Upper lobe of right lung (tissue), 1 donor: Measurements from ENCODE around the gene MYCT1. TPM values are rescaled to one million over a fixed set of nuclear protein-coding genes. Genes with fewer than 3 reads are reported as not detected.

ENCODE experiments used
- ATAC-seq: fragments of 200-7000 bp; cut with Tn5 transposase; one replicate; pipeline ENCODE4 v1.9.1; 2020; ENCODE audit warnings: mild to moderate bottlenecking, moderate library complexity
- DNase-seq: peaks from one replicate; pipeline ENCODE4 v3.0.0-alpha.2; 2020
- H3K27ac ChIP-seq: fragments of 200-600 bp; one replicate; pipeline ENCODE4 v1.8.0; 2022
- H3K27me3 ChIP-seq: fragments of 200-600 bp; one replicate; pipeline ENCODE4 v1.8.0; 2022; ENCODE audit warnings: mild to moderate bottlenecking
- H3K36me3 ChIP-seq: fragments of 200-600 bp; one replicate; pipeline ENCODE4 v1.8.0; 2022
- H3K4me1 ChIP-seq: fragments of 200-600 bp; one replicate; pipeline ENCODE4 v1.8.0; 2022
- H3K4me3 ChIP-seq: fragments of 200-600 bp; one replicate; pipeline ENCODE4 v1.8.0; 2022; ENCODE audit warnings: mild to moderate bottlenecking
- H3K9me3 ChIP-seq: fragments of 200-600 bp; one replicate; pipeline ENCODE4 v1.8.0; 2022
- intact Hi-C: fragments of 100-400 bp; cut with DNase I; formaldehyde crosslinking; loops from one replicate; pipeline ENCODE4 v1.11.0; 2022
- total RNA-seq: library from RNA; stranded (reverse); fragmentation: NEBNext Ultra II Directional; extraction: Animal tissue kit (Norgen Biotek cat#: 25700); gene quantifications from one replicate; pipeline ENCODE4 v1.2.1, GENCODE V29; 2021
- TF ChIP-seq, protein P1 (sequence below): fragments of 200-600 bp; IDR thresholded peaks from one replicate; pipeline ENCODE4 v1.8.0; 2022; ENCODE audit warnings: antibody characterized with exemption
- donor health status: DM: no; HTN: yes; CAD: no; lungs with severe emphysema.

The MYCT1 gene
- total RNA-seq, 1 donor from 2014 or later, result 23.5 TPM

DNA sequence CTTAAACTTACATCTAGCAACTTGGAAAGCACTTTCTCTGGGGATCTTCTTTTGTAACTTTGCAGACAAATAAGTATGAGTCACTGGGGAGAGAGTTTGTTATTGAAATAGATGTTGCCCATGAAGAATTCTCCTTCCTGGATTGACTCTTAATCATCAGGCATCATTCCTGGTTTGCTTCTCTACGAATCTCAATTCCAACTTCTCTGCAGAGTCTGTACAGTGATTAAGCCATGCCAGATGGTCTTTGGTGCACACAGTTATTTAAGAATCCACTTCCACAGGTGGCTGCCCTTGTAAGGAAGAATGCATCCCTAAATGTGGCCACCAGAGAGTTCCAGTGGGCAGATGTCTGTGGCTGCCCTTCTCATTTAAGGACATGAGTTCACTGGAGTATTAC, 25.7 kb downstream of the MYCT1 start:
- no peak for ATAC-seq
- TF ChIP-seq, protein P1, sequence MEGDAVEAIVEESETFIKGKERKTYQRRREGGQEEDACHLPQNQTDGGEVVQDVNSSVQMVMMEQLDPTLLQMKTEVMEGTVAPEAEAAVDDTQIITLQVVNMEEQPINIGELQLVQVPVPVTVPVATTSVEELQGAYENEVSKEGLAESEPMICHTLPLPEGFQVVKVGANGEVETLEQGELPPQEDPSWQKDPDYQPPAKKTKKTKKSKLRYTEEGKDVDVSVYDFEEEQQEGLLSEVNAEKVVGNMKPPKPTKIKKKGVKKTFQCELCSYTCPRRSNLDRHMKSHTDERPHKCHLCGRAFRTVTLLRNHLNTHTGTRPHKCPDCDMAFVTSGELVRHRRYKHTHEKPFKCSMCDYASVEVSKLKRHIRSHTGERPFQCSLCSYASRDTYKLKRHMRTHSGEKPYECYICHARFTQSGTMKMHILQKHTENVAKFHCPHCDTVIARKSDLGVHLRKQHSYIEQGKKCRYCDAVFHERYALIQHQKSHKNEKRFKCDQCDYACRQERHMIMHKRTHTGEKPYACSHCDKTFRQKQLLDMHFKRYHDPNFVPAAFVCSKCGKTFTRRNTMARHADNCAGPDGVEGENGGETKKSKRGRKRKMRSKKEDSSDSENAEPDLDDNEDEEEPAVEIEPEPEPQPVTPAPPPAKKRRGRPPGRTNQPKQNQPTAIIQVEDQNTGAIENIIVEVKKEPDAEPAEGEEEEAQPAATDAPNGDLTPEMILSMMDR, result no peak
- intact Hi-C loops, result no loop called here

DNA sequence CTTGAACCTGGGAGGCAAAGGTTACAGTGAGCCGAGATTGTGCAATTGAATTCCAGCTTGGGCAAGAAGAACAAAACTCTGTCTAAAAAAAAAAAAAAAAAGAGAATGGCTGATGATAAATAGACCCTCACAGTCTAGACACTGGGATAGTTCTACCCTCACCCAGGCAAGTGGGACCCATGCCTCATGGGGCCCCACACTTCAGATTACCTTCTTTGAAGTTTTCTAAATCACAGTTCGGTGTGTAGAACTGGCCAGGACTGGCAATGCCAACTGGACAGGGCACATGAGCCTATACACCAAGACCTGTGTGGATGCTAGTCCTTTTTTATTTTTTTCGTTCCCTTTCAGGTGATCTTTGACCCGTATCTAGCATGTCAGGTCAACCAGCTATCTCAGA, 28.6 kb downstream of the MYCT1 start:
- DNase-seq (no peak), ATAC-seq (no peak)
- Histone ChIP-seq H3K27me3 (no peaks in the 10 kb centered on the region), H3K4me1 (no peaks in the 10 kb centered on the region), H3K27ac (no peak overlapping the region), H3K36me3 (no peaks in the 10 kb centered on the region), H3K9me3 (no peaks in the 10 kb centered on the region), H3K4me3 (no peak overlapping the region)
- intact Hi-C loops, result no loop called here
- TF ChIP-seq, protein P1, result no peak

More for the DNA sequence above, 25.7 kb downstream of the MYCT1 start:
- no peaks in the 10 kb centered on the region for H3K9me3 ChIP-seq
- H3K36me3 ChIP-seq, result no peaks in the 10 kb centered on the region
- no peaks in the 10 kb centered on the region for H3K27me3 ChIP-seq
- no peaks in the 10 kb centered on the region for H3K4me1 ChIP-seq
- no peak overlapping the region for H3K4me3 ChIP-seq
- no peak overlapping the region for H3K27ac ChIP-seq
- DNase-seq, result no peak

DNA sequence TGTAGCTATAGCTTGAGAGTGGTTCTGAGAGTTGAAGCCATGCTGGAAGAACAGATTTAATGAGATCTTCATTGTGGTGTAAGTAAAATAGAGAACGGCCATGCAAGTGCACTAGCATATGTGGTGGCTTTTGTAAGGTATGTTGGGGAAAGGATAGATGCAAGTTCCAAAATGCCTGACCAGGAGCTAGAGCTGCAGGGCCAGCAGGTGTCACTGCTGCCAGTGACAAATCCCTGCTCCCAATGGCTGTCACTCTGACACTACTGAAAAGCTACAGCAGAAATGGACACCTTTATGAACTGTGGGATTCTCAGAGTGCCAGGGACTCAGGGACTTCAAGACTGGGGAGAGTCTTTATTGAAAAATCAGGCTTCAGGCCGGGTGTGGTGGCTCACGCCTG, 29.8 kb downstream of the MYCT1 start:
- intact Hi-C loops, result no loop called here
- no peak for ATAC-seq
- H3K4me1 ChIP-seq, result no peaks in the 10 kb centered on the region
- TF ChIP-seq, protein P1, result no peak
- no peaks in the 10 kb centered on the region for H3K36me3 ChIP-seq
- H3K27ac ChIP-seq, result no peak overlapping the region
- no peak overlapping the region for H3K4me3 ChIP-seq
- DNase-seq, result no peak
- no peaks in the 10 kb centered on the region for H3K9me3 ChIP-seq
- H3K27me3 ChIP-seq, result no peaks in the 10 kb centered on the region

DNA sequence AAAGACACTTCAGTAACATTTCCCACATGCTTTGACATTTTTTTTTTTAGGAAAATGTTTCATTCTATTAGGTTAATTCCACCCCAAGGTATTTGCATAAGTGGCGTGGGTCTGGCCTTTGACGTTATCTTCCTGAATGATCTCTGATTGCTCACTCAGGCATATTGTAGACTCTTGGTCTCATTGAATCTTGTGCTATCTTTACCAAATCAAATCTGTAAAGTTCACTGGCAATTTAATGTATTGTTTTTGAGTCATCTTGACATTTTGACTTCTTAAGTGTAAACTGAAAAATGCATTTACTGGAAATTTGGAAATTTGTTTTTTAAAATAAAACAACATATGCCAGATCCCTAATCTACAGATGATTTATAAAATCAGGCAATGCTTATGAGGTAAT, 36.9 kb downstream of the MYCT1 start:
- ATAC-seq, result no peak
- Histone ChIP-seq H3K36me3 (no peaks in the 10 kb centered on the region), H3K27ac (no peak overlapping the region), H3K4me1 (no peaks in the 10 kb centered on the region), H3K9me3 (no peaks in the 10 kb centered on the region), H3K4me3 (no peak overlapping the region), H3K27me3 (no peaks in the 10 kb centered on the region)
- intact Hi-C loops, result no loop called here
- no peak for DNase-seq
- TF ChIP-seq, protein P1, result no peak

DNA sequence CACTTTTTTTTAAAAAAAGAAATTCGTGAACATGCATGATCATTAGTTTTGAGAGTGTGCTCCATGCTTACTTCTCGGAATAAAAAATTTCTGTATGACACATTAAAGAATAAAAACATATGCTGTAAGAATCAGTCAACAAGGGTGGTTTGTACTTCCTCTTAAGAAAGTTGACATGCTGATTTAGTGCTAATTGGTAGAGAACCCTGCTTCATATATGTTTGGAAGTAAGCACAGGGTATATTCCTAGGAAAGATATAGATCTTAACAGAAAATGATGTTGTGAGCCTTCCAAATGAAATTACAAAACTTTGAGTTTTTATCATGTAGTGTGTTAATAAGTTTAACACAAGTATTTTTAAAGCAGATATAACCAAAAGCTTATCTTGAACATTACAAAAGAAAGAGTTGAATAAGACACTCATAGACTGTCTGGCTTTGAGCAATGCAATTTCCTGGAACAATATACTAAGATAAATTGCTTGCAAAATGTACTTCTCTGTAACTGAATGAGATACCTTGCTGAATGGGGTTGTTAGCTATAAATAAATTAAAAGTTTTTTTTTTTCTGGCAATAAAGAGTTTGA, 39.1 kb downstream of the MYCT1 start:
- Histone ChIP-seq H3K9me3 (no peaks in the 10 kb centered on the region), H3K27ac (no peak overlapping the region), H3K4me1 (no peaks in the 10 kb centered on the region), H3K36me3 (no peaks in the 10 kb centered on the region), H3K27me3 (no peaks in the 10 kb centered on the region), H3K4me3 (no peak overlapping the region)
- intact Hi-C loops, result no loop called here
- no peak for DNase-seq
- no peak for ATAC-seq
- TF ChIP-seq, protein P1, result no peak
